Activated CD4-positive, alpha-beta T cell treated with anti-CD3 and anti-CD28 coated beads, Interleukin-2, amount 50 U/mL, for 24 hours (primary cell): Measurements from ENCODE around the gene SLC12A7.
"Not testable (repeated sequence)": the region's sequence is repeated elsewhere in the genome, so short reads cannot be mapped to it uniquely, and the experiment has no call there.

Experiments used
- DNase-seq, 2 donors: peaks; one replicate each; pipeline ENCODE4 v3.0.0-alpha.2; 2020; ENCODE audit warnings: low read depth in 1 of 2, low spot score in 1 of 2

The SLC12A7 gene

GRCh38 chr5:1111727-1112289 lies at the start of gene SLC12A7:
TSS of gene SLC12A7 (minus strand) at chr5:1112063. CDS start at chr5:1111991, 72 bp downstream.
- DNase-seq: peak in 1 of 2 donors; percentile 40

DNA sequence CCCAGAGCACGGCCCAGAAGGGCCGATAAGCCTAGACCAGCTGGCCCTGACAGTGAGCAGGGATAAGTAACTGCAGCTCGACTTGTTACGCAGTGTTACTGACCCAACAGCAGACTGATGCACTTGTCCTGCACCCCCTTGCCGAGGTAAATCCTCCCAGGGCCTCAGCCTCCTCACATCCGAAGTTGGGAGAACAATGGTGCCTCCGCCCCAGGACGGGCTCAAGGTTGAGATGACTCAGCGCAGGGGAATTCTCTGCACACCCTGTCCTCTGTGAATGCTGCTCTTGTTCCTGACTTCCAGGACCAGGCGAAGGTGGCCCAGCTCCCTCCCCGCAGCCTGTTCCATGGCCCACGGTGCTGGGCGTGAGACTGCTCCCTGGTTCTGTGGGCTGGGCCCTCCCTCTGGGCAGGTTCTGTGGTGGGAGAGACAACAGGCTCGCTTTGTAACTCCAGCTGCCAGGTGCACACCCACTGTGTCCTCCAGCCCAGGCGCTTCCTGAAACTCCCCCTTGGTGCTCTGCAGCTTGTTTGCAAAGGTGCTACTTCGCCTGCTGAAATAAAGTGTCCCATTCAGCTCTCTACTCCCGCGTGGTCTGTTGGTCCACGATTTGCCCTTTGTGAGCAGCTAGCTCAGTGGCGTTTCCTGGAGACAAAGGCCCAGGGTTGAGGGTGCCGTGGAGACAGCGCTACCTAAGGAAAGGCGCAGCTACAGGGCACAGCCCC lies 49.4 kb upstream of the SLC12A7 start:
- DNase-seq: no peak

DNA sequence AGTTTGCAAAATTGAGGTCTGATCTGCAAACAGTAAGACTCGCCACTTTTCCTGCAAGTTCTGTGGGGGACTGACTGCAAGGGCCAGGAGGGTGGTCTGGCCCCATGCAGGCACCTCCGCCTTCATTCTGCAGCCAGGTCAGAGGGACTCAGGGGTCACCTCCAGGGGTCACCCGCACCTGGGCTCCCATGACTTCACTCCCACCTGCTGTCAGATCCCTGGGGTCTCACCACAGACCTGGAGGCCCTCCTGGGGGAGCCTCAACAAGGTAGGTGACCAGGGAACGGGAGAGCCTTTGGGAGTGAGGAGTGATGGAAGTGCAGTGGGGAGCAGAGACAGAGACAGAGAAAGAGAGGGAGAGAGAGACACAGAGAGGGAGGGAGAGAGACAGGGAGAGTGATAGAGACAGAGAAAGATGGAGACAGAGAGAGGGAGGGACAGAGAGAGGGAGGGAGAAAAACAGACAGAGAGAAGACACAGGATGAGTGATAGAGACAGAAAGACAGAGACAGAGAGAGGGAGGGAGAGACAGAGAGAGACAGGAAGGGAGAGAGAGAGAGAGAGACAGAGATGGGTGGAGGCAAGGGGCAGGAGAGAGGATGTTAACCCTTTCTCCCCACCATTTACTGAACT lies 48.0 kb upstream of the SLC12A7 start:
- DNase-seq: no peak

GRCh38 chr5:1159341-1159675 lies 47.4 kb upstream of the SLC12A7 start:
- DNase-seq: no peak

GRCh38 chr5:1158647-1159340 lies 46.9 kb upstream of the SLC12A7 start:
- DNase-seq: no peak

- not testable (repeated sequence) for DNase-seq
Observed at GRCh38 chr5:1157461-1157986, 45.7 kb upstream of the SLC12A7 start.

GRCh38 chr5:1156754-1157460 lies 45.0 kb upstream of the SLC12A7 start:
- no peak for DNase-seq

DNA sequence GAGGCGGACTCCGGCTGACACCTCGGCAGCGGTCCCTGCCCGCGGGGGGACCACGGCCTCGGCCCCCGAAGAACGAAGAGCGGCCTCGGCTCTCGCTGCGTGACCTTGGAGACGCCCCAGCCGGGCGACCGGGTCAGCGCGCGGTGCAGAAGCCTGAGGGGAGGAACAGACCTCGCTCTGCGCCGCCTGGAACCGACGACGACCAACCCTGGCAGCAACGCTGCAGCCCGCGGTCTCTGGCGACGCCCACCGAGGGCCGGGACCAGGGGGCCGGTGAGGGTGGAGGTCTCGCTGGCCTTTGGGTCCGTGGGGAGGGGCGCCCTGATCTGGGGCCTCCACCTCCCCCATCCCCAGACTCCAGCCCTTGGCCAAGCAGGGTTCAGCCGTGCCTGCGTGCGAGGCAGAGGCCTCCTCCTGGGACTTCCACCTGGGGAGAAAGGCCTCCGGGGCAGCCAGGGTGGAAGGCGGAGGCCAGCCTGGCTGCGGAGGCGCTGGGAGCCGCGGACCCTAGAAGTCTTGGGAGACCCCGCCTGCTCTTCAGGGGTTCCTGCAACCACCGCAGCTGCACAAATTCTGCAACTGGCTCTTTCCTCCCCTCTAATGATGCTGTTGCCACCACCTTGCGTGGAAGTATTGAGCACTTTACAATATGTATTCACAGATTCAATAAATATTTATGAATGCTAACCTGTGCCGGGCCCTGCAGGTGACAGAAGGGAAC lies 44.3 kb upstream of the SLC12A7 start:
- DNase-seq: no peak

GRCh38 chr5:1155191-1156032 lies 43.5 kb upstream of the SLC12A7 start:
- DNase-seq: no peak

- DNase-seq: no peak
Observed at GRCh38 chr5:1153428-1153827, 41.6 kb upstream of the SLC12A7 start.

DNA sequence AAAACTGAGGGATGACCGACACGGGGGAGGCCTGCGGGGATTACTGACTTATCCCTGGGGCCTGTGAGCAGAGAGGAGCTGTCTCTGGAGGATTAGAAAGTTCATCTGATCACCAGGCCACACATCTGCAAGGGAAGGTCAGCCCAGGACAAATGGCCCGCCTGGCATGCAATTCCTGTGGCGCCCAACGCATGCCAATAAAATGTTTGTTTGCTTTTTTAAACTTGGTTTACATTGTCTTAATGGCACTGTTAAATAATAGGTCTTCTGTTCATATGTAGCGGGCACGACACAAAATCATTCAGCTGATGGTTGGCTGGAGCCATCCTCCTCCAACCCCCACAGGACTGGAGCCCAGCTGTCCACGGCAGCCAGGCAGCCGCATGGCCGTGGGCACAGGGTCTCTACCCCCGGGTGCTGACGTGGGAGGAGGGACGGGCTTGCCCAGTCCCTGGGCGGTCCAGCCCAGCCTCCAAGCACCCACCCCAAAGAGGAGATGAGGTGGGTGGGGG lies 41.0 kb upstream of the SLC12A7 start:
- no peak for DNase-seq

GRCh38 chr5:1152156-1152555 lies 40.3 kb upstream of the SLC12A7 start:
- DNase-seq: no peak

GRCh38 chr5:1151316-1151715 lies 39.5 kb upstream of the SLC12A7 start:
- no peak for DNase-seq

- no peak for DNase-seq
Observed at GRCh38 chr5:1150866-1151265, 39.0 kb upstream of the SLC12A7 start.

DNA sequence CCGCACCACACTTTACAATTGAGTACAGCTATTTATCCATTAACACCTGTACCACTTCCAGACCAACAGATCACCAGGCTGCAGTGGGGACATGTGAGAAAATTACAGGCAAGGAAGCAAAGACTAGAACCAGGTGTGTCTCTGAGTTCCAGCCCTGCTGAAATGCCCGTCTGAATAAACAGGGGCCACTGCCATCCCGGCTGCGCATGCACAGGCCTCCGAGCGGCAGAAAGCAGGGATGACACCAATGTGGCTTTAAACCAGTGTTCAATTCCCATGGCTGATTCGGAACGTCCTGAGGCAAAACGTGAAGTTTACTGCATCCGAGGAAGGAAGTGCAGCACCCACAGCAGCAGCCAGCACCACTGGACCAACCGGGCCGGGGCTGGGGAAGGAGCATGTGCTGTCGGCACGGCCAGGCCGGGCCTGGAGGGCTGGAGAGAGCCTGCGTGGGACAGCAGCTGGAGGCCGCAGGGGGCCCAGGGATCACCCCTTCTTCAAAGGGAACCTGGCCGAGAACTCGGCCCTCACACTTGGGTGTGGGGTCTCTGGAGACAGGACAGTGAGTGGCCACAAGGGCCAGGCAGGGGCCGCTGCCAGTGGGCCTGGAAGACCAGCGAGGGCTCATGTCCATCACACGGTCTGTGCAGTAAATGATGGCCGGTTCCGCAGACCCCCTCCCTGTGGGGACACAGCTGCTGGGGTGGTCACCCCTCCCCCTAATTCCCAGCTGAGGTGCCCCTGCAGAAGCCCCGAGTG lies 33.0 kb upstream of the SLC12A7 start:
- DNase-seq: no peak

GRCh38 chr5:1144089-1144488 lies 32.2 kb upstream of the SLC12A7 start:
- no peak for DNase-seq

DNA sequence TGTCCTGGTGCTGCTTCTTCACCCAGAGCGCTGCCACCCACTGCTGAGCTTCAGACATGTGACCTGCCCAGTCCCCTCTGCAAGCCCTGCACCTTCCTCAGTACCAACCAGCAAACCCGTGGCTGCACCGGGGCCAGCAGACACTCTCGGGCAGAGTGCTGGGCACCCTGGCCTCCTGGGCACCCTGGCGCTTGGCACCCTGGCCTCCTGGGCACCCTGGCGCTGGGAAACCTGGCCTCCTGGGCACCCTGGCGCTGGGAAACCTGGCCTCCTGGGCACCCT lies 31.7 kb upstream of the SLC12A7 start:
- DNase-seq: no peak

GRCh38 chr5:1142886-1143669 lies 31.2 kb upstream of the SLC12A7 start:
- DNase-seq: no peak
